HG02938 (cell line): Measurements from ENCODE around the gene DOCK10.

Experiments
- ATAC-seq: cut with Tn5 transposase; IDR thresholded peaks from one replicate; pipeline ENCODE4 v1.9.1; 2021; ENCODE audit warnings: mild to moderate bottlenecking, moderate library complexity; ENCODE audit not compliant: unreplicated experiment

The DOCK10 gene

DNA sequence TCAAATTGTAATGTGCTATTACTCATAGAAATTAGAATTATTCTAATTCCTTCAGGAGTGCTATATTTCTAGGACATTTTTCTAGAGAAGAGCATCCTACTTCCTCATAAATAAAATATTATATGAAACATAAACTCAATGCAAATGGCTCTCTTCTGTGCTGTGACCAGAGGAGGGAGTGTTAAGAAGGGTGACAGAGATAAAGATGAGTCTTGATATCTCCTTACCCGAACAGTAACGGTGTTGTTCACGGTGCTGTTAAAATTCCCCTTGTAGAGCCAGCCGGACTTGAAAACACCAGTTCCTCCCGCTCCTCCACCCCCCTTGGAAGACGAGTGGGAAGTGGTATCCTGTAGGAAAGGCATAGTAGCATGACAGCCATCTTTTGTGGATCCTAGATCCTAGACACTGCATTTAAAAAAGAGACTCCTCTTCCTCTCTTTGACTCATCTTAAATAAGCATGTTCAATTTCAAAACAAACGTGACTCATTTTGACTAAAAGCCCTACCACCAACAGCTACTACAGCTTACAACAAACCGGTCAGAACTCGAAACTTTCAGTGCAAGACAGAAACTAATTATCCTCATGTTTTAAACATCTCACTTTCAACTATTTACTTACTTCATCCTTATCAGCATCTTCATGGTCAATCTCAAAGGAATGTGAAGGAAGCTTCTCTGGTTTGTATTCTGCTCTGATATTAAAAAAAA lies 156.3 kb downstream of the DOCK10 start:
- ATAC-seq = peak; percentile 96

DNA sequence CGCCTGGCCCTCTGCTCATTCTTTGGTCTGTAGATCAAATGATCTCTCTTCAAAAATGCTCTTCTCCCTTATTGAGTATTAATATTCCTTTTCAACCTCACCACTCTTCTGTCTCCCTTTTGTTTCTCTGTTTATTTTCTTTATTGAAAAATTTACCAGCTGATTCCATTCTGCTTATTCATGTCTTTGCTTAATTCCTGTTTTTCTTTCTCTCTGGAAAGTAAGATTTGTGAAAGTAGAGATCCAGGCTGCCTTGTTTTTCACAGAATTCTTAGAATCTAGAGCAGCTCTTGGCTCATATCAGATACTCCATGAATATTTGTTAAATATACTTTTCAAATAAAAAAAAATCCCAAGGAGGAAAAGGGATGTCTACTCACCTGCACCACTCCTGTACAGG lies 157.0 kb downstream of the DOCK10 start:
- no peak for ATAC-seq

GRCh38 chr2:224884188-224884587 lies 158.1 kb downstream of the DOCK10 start:
- no peak for ATAC-seq

DNA sequence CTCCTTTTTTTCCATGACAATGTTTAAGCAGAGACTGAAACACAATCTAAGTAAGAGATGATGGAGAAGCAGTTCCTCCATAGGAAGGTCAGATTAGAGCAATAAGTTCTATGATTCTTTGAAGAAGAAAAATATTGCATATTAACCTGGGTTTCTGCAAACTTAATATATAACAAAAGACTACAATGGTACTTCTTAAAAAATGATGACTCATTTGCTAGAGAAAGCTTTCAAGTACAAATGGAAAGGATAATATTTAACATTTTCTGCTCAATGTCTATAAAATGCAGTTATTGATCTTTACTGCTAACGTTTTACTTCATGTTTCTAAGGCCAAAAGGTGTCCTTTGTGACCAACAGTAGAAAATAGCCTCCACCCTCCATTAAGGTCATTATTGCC lies 158.6 kb downstream of the DOCK10 start:
- ATAC-seq = no peak

GRCh38 chr2:224883172-224883516 lies 159.1 kb downstream of the DOCK10 start:
- ATAC-seq = no peak

DNA sequence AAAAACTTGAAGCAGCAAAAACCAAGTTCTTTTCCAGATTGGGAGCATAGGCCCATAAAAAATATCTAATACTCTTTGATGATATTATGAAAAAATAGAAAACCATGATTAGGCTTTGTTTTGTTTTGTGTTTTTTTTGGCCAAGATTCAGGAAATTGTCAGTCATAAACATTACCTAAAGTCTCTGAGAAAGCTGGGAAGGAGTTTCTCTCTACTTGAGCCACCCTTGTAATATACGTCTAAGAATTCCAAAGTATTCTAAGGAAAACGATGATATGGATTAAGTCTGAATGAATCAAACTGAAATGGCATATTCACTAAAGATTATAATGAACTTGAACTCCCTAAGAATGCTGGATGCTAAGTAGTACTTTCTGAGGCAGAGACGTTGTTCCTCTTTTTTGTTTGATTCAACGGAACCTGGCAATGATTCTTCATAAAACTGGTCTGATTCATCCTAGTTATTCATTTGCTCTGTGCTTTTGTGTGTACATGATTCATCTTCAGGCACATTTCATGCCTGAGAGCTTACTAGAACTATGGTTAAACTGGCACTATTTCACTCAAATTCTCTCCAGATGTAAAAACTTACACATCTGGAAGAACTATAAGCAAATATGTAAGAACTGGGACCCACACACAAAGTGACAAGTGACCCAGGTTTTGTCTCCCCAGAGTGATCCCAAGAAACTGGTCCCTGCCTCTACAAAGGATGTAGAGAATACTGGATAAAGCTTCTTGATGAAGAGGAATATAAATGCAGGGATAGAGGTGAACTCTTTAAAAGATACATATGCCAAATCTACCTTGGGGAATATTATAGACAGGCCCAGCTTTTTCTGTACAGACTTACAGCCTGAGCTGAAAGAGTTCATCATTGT lies 159.7 kb downstream of the DOCK10 start:
- no peak for ATAC-seq

GRCh38 chr2:224881846-224882245 lies 160.4 kb downstream of the DOCK10 start:
- no peak for ATAC-seq

- no peak for ATAC-seq
Observed at GRCh38 chr2:224876522-224876921, 165.7 kb downstream of the DOCK10 start.

- ATAC-seq = no peak
Observed at GRCh38 chr2:224875841-224876240, 166.4 kb downstream of the DOCK10 start.

GRCh38 chr2:224875153-224875552 lies 167.1 kb downstream of the DOCK10 start:
- no peak for ATAC-seq

- no peak for ATAC-seq
Observed at GRCh38 chr2:224871813-224872212, 170.5 kb downstream of the DOCK10 start.

DNA sequence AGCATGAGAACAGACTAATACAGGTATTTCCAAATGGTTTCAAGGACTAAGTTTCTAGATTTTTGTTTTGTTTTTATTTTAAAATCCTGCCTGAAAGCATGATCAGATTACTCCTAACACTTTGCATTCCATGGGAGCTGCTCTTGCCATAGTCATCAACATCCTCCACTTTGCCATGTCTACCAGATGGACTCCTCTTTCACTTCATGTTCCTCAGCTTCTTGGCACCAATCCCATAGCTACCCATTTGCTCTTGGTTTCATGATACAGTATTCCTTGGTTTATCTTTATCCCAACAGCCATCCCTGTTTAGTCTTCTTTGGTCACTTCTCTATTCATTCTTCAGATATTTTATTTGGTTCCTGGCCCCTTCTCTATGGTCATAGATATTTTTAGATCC lies 171.9 kb downstream of the DOCK10 start:
- ATAC-seq = no peak

GRCh38 chr2:224869601-224870233 lies 172.6 kb downstream of the DOCK10 start:
- no peak for ATAC-seq

DNA sequence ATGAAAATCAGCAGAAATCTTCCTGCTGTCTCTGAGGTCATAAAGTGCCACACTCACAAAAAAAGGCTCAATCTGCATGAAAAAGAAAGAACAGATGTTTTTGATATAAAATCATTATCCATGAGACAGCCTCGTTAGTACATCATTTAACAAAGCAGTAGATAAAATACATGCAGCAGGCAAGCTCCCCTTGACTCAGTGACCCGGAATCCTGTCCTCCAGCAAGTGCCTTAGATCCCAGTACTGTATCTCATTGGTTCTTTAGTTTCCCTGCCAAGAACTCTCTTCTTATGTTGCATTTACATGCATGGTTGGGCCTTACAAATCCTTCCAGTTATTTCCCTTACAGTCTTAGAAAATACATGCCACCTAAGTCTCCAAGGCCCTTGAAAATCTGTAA lies 177.3 kb downstream of the DOCK10 start:
- no peak for ATAC-seq

GRCh38 chr2:224861266-224861665 lies 181.0 kb downstream of the DOCK10 start:
- no peak for ATAC-seq

- no peak for ATAC-seq
Observed at GRCh38 chr2:224860786-224861185, 181.5 kb downstream of the DOCK10 start.

- ATAC-seq = no peak
Observed at GRCh38 chr2:224851811-224852210, 190.5 kb downstream of the DOCK10 start.

DNA sequence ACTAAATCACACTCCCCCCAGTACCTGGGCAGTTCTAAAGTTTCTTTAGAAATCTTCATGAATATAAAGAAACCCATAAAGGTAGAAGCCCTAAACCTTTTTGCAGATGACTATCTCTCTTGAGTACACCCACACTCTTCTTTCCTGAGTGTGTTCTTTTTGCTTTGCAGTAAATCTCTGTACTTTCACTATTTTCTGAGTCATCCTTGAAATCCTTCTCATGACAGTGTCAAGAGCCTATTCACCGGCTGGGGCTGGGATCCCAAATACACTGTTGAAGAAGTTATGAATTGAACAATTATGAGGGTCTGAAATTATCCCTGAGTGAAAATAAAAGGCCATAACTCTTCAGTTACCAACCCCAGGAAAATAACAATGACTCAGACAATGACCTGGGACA lies 192.2 kb downstream of the DOCK10 start:
- ATAC-seq = no peak

DNA sequence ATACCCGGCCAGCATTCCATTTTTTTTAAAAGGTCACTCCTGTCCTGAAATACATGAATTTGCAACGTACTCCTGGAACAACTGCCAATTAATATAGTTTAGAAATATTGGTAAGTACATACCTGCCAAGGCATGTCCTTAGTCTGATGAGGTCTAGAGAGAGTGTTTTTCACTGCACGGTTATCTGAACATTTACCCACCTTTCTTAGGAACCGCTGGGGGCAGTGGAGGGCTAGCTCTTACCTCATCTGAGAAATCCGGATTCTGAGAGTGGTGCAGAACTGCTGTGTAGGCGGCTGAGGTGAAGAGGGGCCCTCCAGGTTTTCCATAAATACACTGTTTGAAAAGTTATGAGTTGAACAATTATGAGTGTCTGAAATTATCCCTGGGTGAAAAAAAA lies 193.0 kb downstream of the DOCK10 start:
- ATAC-seq = no peak

DNA sequence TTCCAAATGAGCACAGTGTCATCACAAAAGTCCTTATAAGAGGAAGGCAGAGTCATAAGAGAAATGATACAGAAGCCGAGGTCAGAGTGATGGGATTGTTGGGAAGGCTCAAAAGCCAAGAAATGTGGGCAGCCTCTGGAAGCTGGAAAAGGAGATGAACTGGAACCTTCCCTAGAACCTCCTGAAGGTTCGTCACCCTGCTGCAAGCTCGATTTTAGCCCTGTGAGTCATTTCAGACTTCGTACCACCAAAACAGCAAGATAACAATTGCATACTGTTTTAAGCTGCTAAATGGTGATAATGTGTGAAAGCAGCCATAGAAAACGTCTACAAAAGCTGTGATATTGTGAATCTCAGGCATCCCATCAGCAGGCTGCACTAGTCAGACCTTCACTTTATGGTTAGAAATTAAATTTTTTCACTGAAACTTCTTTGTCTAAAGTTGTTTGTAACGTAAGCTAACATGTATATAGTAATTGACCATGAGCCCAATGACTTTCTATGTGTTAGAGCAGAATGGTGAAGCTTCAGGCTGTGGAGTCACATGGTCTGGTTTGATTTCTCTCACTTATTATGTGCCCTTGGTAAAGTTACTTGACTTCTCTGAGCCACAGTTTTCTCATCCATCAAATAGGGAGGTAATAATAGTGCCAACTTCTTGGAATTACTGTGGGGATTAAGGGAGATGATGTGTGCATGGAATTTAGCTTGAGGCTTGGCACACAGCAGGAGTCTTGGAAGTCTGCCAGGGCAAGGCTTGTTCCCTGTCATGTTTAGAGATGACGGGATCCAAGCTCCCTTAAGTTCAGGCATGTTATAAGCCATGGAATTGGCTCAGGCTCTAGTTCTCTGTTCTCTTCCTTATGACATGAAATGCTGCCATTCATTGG lies 194.1 kb downstream of the DOCK10 start:
- no peak for ATAC-seq

DNA sequence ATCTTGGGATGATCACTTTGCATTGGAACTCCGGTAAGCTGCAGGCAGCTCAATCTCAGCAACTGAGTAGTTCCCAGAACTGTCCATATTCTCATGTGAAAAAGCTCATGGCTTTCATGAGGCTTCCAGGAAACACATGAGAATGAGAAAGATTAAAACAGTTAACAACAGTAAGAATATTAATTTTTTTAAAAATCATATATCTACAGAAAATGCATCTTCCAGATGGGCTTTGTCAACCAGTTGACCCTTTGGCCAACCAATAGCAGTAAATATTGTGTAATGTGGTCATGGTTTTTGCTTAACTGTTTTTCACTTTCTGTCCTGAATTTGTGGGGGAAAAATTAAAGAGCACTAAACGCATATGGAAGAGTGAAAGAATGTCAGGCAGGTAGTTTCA lies 194.9 kb downstream of the DOCK10 start:
- ATAC-seq = no peak
